Osteocyte (in vitro differentiated cells): Measurements from ENCODE around the gene PLEK2. TPM values are rescaled to one million over a fixed set of nuclear protein-coding genes. Genes with fewer than 3 reads are reported as not detected.

Experiments used
- DNase-seq: peaks from one replicate; pipeline ENCODE4 v3.0.0; 2021; ENCODE audit warnings: mixed read lengths; ENCODE audit not compliant: unreplicated experiment; ENCODE audit errors: extremely low spot score
- H3K27ac Mint-ChIP-seq: one replicate; pipeline ENCODE4 v1.8.0; 2021; ENCODE audit warnings: mild to moderate bottlenecking, mixed read lengths; ENCODE audit not compliant: unreplicated experiment
- H3K27me3 Mint-ChIP-seq: one replicate; pipeline ENCODE4 v1.8.0; 2021; ENCODE audit warnings: mixed read lengths; ENCODE audit not compliant: unreplicated experiment
- H3K36me3 Mint-ChIP-seq: one replicate; pipeline ENCODE4 v1.8.0; 2021; ENCODE audit warnings: mixed read lengths; ENCODE audit not compliant: unreplicated experiment
- H3K4me1 Mint-ChIP-seq: one replicate; pipeline ENCODE4 v1.8.0; 2021; ENCODE audit warnings: mixed read lengths; ENCODE audit not compliant: unreplicated experiment
- H3K4me3 Mint-ChIP-seq: one replicate; pipeline ENCODE4 v1.8.0; 2021; ENCODE audit warnings: mild to moderate bottlenecking, moderate library complexity, mixed read lengths; ENCODE audit not compliant: unreplicated experiment
- H3K9me3 Mint-ChIP-seq: one replicate; pipeline ENCODE4 v1.8.0; 2021; ENCODE audit warnings: mixed read lengths; ENCODE audit not compliant: unreplicated experiment
- CTCF ChIP-seq: fragments of 200-600 bp; sonication (generic); IDR thresholded peaks from 2 replicates; pipeline ENCODE4 v1.5.0; 2021; ENCODE audit warnings: antibody characterized with exemption, mild to moderate bottlenecking, moderate library complexity
- total RNA-seq: library from RNA; stranded (reverse); gene quantifications from 2 replicates; pipeline ENCODE4 v1.2.1, GENCODE V29; 2021

Gene PLEK2
- total RNA-seq, 1 donor from 2014 or later, result not detected

GRCh38 chr14:67397536-67397935 is 14.4 kb downstream of the PLEK2 start:
- no peak for TF ChIP-seq CTCF
- H3K27ac Mint-ChIP-seq, result no peak overlapping the region
- DNase-seq, result peak; percentile 71
- no peaks in the 10 kb centered on the region for H3K36me3 Mint-ChIP-seq
- peaks cover 2% of the 10 kb centered on the region for H3K27me3 Mint-ChIP-seq
- H3K4me1 Mint-ChIP-seq, result peaks cover 5% of the 10 kb centered on the region
- H3K4me3 Mint-ChIP-seq, result no peak overlapping the region
- H3K9me3 Mint-ChIP-seq, result peaks cover 1% of the 10 kb centered on the region

GRCh38 chr14:67396381-67396970 is 15.5 kb downstream of the PLEK2 start:
- Mint-ChIP-seq H3K9me3 (no peaks in the 10 kb centered on the region), H3K4me3 (no peak overlapping the region), H3K4me1 (peaks cover 5% of the 10 kb centered on the region), H3K36me3 (no peaks in the 10 kb centered on the region), H3K27ac (no peak overlapping the region), H3K27me3 (peaks cover 2% of the 10 kb centered on the region)
- peak; percentile 21 for DNase-seq
- TF ChIP-seq CTCF, result no peak

GRCh38 chr14:67395876-67396189 is 16.1 kb downstream of the PLEK2 start:
- Mint-ChIP-seq H3K4me1 (peaks cover 5% of the 10 kb centered on the region), H3K27me3 (peaks cover 2% of the 10 kb centered on the region), H3K36me3 (no peaks in the 10 kb centered on the region), H3K9me3 (no peaks in the 10 kb centered on the region), H3K27ac (no peak overlapping the region), H3K4me3 (no peak overlapping the region)
- DNase-seq, result peak; percentile 66
- no peak for TF ChIP-seq CTCF

GRCh38 chr14:67395086-67395875 is 16.7 kb downstream of the PLEK2 start:
- DNase-seq, result peak; percentile 81
- Mint-ChIP-seq H3K36me3 (no peaks in the 10 kb centered on the region), H3K4me1 (peaks cover 5% of the 10 kb centered on the region), H3K4me3 (no peak overlapping the region), H3K27me3 (peaks cover 2% of the 10 kb centered on the region), H3K9me3 (no peaks in the 10 kb centered on the region), H3K27ac (no peak overlapping the region)
- TF ChIP-seq CTCF, result no peak

- peaks cover 5% of the 10 kb centered on the region for H3K4me1 Mint-ChIP-seq
- H3K36me3 Mint-ChIP-seq, result no peaks in the 10 kb centered on the region
- H3K4me3 Mint-ChIP-seq, result no peak overlapping the region
- no peak overlapping the region for H3K27ac Mint-ChIP-seq
- no peaks in the 10 kb centered on the region for H3K27me3 Mint-ChIP-seq
- H3K9me3 Mint-ChIP-seq, result no peaks in the 10 kb centered on the region
- peak; percentile 48 for DNase-seq
- TF ChIP-seq CTCF, result no peak
These were observed 18.3 kb downstream of the PLEK2 start for GRCh38 chr14:67393689-67394088.
